Epithelial cell of proximal tubule (primary cell): ENCODE measurements around the gene CACNG4. TPM values are rescaled to one million over a fixed set of nuclear protein-coding genes. Genes with fewer than 3 reads are reported as not detected.

Experiments
- DNase-seq: peaks from one replicate; pipeline ENCODE4 v3.0.0-alpha.2; 2011; ENCODE audit warnings: low read depth
- H3K4me3 ChIP-seq: 2 replicates; pipeline ENCODE4 v1.5.1; 2011; ENCODE audit warnings: low read depth, mild to moderate bottlenecking, low read length
- CTCF ChIP-seq: conservative IDR thresholded peaks from 2 replicates; pipeline ENCODE4 v1.5.1; 2012; ENCODE audit warnings: low read depth, mild to moderate bottlenecking, low read length
- total RNA-seq: library from RNA; depleted of rRNA; stranded (reverse); fragments of >200 nt; gene quantifications from 2 replicates; pipeline ENCODE4 v1.2.3, GENCODE V29; 2015

CACNG4 gene
- total RNA-seq, 1 donor from 2014 or later = 0.29 TPM

- no peak for DNase-seq
- TF ChIP-seq CTCF = no peak
- no peak overlapping the region for H3K4me3 ChIP-seq
Observed at GRCh38 chr17:67044940-67045339, 80.4 kb downstream of the CACNG4 start.

- TF ChIP-seq CTCF = no peak
- no peak overlapping the region for H3K4me3 ChIP-seq
Observed at GRCh38 chr17:67046398-67046797, 81.9 kb downstream of the CACNG4 start.

DNA sequence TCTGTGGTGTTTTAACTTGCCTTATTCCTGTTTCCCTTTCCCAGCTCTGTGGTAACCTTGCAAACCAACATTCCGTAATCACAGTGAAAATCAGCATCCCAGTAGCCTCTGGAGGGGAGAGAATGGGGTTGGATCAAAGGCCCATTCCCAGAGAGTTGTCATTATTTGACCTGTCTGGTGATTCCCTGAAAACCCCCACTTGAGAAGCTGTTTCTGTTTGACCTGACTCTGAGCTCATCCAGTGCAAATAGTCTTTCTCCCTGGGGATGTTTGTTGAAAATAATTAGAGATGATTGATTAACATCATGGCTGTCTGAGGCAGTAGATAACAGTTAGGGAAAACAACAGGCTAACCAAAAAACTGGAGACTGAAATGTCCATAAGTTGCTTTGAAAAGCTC lies 82.9 kb downstream of the CACNG4 start:
- no peak overlapping the region for H3K4me3 ChIP-seq
- no peak for TF ChIP-seq CTCF
- no peak for DNase-seq

More at GRCh38 chr17:67046398-67046797, 81.9 kb downstream of the CACNG4 start:
- DNase-seq = no peak

- H3K4me3 ChIP-seq = no peak overlapping the region
- no peak for TF ChIP-seq CTCF
- no peak for DNase-seq
Observed at GRCh38 chr17:67049025-67049739, 84.7 kb downstream of the CACNG4 start.

- TF ChIP-seq CTCF = no peak
- DNase-seq = no peak
- H3K4me3 ChIP-seq = no peak overlapping the region
Observed at GRCh38 chr17:67050066-67050465, 85.6 kb downstream of the CACNG4 start.

- no peak for DNase-seq
- no peak for TF ChIP-seq CTCF
- no peak overlapping the region for H3K4me3 ChIP-seq
Observed at GRCh38 chr17:67050471-67051154, 86.1 kb downstream of the CACNG4 start.
